ENCODE data around the gene THSD4.

GRCh38 chr15:71739355-71739754, 624.1 kb downstream of the THSD4 start:
- TF ChIP-seq POLR2AphosphoS5 (IDR thresholded peaks at IDR 0.05; ENCODE audit: borderline replicate concordance, low read depth, low read length) = no peak
- TF ChIP-seq EZH2 (IDR thresholded peaks at IDR 0.05) = no peak

All from SK-N-MC (cell line).